HG03469 (cell line): ENCODE measurements around the gene AUTS2.

ENCODE experiments used
- ATAC-seq: cut with Tn5 transposase; IDR thresholded peaks from one replicate; pipeline ENCODE4 v1.9.1; 2021; ENCODE audit warnings: mild to moderate bottlenecking, moderate library complexity, moderate number of reproducible peaks; ENCODE audit not compliant: unreplicated experiment

The AUTS2 gene

GRCh38 chr7:69837387-69838068 is 239.3 kb downstream of the AUTS2 start:
- no peak for ATAC-seq

- ATAC-seq: peak; percentile 36
Observed at GRCh38 chr7:69839782-69840181, 241.5 kb downstream of the AUTS2 start.

GRCh38 chr7:69840248-69840647 is 242.0 kb downstream of the AUTS2 start:
- ATAC-seq: no peak

- ATAC-seq: peak; percentile 42
Observed at GRCh38 chr7:69843653-69844052, 245.4 kb downstream of the AUTS2 start.

- ATAC-seq: no peak
Observed at GRCh38 chr7:69844264-69844868, 246.1 kb downstream of the AUTS2 start.

GRCh38 chr7:69845721-69846495 is 247.6 kb downstream of the AUTS2 start:
- no peak for ATAC-seq

- ATAC-seq: no peak
Observed at GRCh38 chr7:69847921-69848612, 249.8 kb downstream of the AUTS2 start.

GRCh38 chr7:69849268-69849667 is 251.0 kb downstream of the AUTS2 start:
- no peak for ATAC-seq

GRCh38 chr7:69857014-69857413 is 258.7 kb downstream of the AUTS2 start:
- no peak for ATAC-seq

GRCh38 chr7:69858471-69858870 is 260.2 kb downstream of the AUTS2 start:
- ATAC-seq: no peak

GRCh38 chr7:69859342-69859741 is 261.1 kb downstream of the AUTS2 start:
- ATAC-seq: no peak

- ATAC-seq: no peak
Observed at GRCh38 chr7:69860486-69860885, 262.2 kb downstream of the AUTS2 start.

- ATAC-seq: no peak
Observed at GRCh38 chr7:69860941-69861622, 262.8 kb downstream of the AUTS2 start.

GRCh38 chr7:69862413-69863064 is 264.3 kb downstream of the AUTS2 start:
- ATAC-seq: no peak

GRCh38 chr7:69864274-69864673 is 266.0 kb downstream of the AUTS2 start:
- no peak for ATAC-seq

GRCh38 chr7:69864822-69865221 is 266.5 kb downstream of the AUTS2 start:
- ATAC-seq: peak; percentile 71

- no peak for ATAC-seq
Observed at GRCh38 chr7:69868921-69869320, 270.6 kb downstream of the AUTS2 start.

GRCh38 chr7:69871213-69871885 is 273.1 kb downstream of the AUTS2 start:
- no peak for ATAC-seq

GRCh38 chr7:69871886-69872569 is 273.8 kb downstream of the AUTS2 start:
- no peak for ATAC-seq
